H1 (cell line): ENCODE results near the gene MMP20. TPM values are rescaled to one million over a fixed set of nuclear protein-coding genes. Genes with fewer than 3 reads are reported as not detected.

ENCODE experiments used
- GABPA ChIP-seq: IDR thresholded peaks from 2 replicates; pipeline ENCODE4 v1.6.1; 2011; ENCODE audit warnings: mild to moderate bottlenecking, low read length, moderate library complexity, borderline replicate concordance; ENCODE audit not compliant: insufficient read depth
- polyA plus RNA-seq, 7 experiments: library from polyadenylated mRNA; depleted of rRNA in 3 of 7; stranded (reverse) in 5 of 7; unstranded in 2 of 7; fragments of >200 nt in 5 of 7; fragments of 200-250 nt in 2 of 7; gene quantifications; 1 replicate in 5 of 7; 2 replicates in 1 of 7; 4 replicates in 1 of 7; pipeline versions ENCODE4 v1.2.1 to v1.2.3, GENCODE V29; 2011 to 2013; ENCODE audit warnings: missing spikeins in 2 of 7, mixed read lengths in 2 of 7
- total RNA-seq: library from RNA; stranded (reverse); fragmentation: NEBNext Ultra II Directional; extraction: Animal tissue kit (Norgen Biotek cat#: 25700); gene quantifications from 2 replicates; pipeline ENCODE4 v1.2.1, GENCODE V29; 2021

MMP20 gene
- total and polyA plus RNA-seq, 2 of the 8 experiments (the other 6 are each of a cell fraction or from before 2014, with no cell fraction given) = not detected

DNA sequence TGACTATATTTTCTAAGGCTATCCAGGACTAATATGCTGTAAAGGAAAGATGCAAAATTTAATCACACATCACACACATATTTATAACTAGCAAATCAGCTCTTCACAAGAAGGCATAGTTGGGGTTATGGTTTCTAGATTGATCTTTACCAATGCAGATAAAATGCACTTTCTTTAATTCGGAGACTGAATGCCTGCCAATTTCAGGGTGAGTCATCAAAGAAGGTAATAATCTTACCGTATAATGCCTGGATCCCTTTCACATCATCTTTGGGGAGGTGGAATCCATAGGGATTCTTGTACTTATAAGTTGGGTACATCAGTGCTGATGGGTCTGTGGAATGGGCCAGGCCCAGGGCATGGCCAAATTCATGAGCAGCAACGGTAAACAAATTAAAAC lies 16.4 kb downstream of the MMP20 start (continued):
- no peak for TF ChIP-seq GABPA
